GM12878 (cell line): Measurements from ENCODE around the gene ABHD2. TPM values are rescaled to one million over a fixed set of nuclear protein-coding genes. Genes with fewer than 3 reads are reported as not detected.

Experiments used
- CBX3 ChIP-seq: fragments of 200-600 bp; sonication (generic); IDR thresholded peaks from 2 replicates; pipeline ENCODE4 v1.6.1; 2016; ENCODE audit warnings: low read depth, borderline replicate concordance
- CHD2 ChIP-seq: IDR thresholded peaks from 2 replicates; pipeline ENCODE4 v1.6.1; 2011; ENCODE audit warnings: low read depth, low read length, improper control_type of control experiment, borderline replicate concordance
- CHD4 ChIP-seq: fragments of 200-600 bp; sonication (generic); IDR thresholded peaks from 2 replicates; pipeline ENCODE4 v1.6.1; 2016; ENCODE audit warnings: mild to moderate bottlenecking
- EGR1 ChIP-seq, 2 experiments: IDR thresholded peaks; 1 replicate in 1 of 2; 2 replicates in 1 of 2; pipeline ENCODE4 v1.6.1; 2011 to 2012; ENCODE audit warnings: low read depth in 2 of 2, low read length in 2 of 2, borderline replicate concordance in 1 of 2, mild to moderate bottlenecking in 1 of 2, moderate library complexity in 1 of 2
- MXI1 ChIP-seq: fragments of 150-350 bp; IDR thresholded peaks from 2 replicates; pipeline ENCODE4 v1.6.1; 2011; ENCODE audit warnings: low read depth, mild to moderate bottlenecking, inconsistent platforms, low read length, improper control_type of control experiment
- MYC ChIP-seq: IDR thresholded peaks from 2 replicates; pipeline ENCODE4 v1.6.1; 2011; ENCODE audit warnings: mild to moderate bottlenecking, low read length, moderate library complexity, inconsistent platforms; ENCODE audit not compliant: insufficient read depth, insufficient replicate concordance, insufficient read length, severe bottlenecking
- NFIC ChIP-seq: IDR thresholded peaks from 2 replicates; pipeline ENCODE4 v1.6.1; 2012; ENCODE audit warnings: low read depth, mild to moderate bottlenecking, inconsistent platforms, low read length, moderate library complexity
- POLR2AphosphoS2 ChIP-seq: IDR thresholded peaks from 2 replicates; pipeline ENCODE4 v1.6.1; 2011; ENCODE audit warnings: low read depth, mild to moderate bottlenecking, low read length, improper control_type of control experiment, moderate library complexity
- POU2F2 ChIP-seq: IDR thresholded peaks from 3 replicates; pipeline ENCODE4 v1.6.1; 2011; ENCODE audit warnings: low read depth, mild to moderate bottlenecking, low read length, borderline replicate concordance
- SUZ12 ChIP-seq: fragments of 200-600 bp; sonication (generic); IDR thresholded peaks from one replicate; pipeline ENCODE4 v1.6.1; 2018; ENCODE audit warnings: antibody characterized with exemption, mild to moderate bottlenecking; ENCODE audit not compliant: unreplicated experiment
- TAF1 ChIP-seq: IDR thresholded peaks from 2 replicates; pipeline ENCODE4 v1.6.1; 2011; ENCODE audit warnings: mild to moderate bottlenecking, low read depth, low read length, borderline replicate concordance
- ZBED1 ChIP-seq: IDR thresholded peaks from 2 replicates; pipeline ENCODE4 v1.6.1; 2016; ENCODE audit warnings: borderline replicate concordance
- polyA plus RNA-seq, 11 experiments: library from polyadenylated mRNA; depleted of rRNA in 4 of 11; unstranded in 6 of 11; stranded (reverse) in 5 of 11; fragments of >200 nt; fragmentation: Nextera tagmentation in 4 of 11; fragmentation: Illumina TruSeq in 1 of 11; extraction: Ambion mirVana in 4 of 11; extraction: Trizol in 1 of 11; gene quantifications; 1 replicate in 1 of 11; 2 replicates in 10 of 11; pipeline versions ENCODE4 v1.2.1 to v1.2.3, GENCODE V29; 2011 to 2016; ENCODE audit warnings: inconsistent platforms in 2 of 11, missing spikeins in 2 of 11, low read depth in 1 of 11
- total RNA-seq, 4 experiments: library from RNA; depleted of rRNA in 3 of 4; stranded (reverse); fragments of >200 nt in 3 of 4; fragmentation: Illumina TruSeq in 1 of 4; extraction: Trizol in 1 of 4; gene quantifications; 2 replicates each; pipeline versions ENCODE4 v1.2.1 to v1.2.3, GENCODE V29; 2013 to 2021
- TF ChIP-seq, protein P1 (sequence below): fragments of 150-350 bp; IDR thresholded peaks from 2 replicates; pipeline ENCODE4 v1.6.1; 2016; ENCODE audit warnings: low read depth, low read length
- TF ChIP-seq, protein P2 (sequence below): IDR thresholded peaks from 2 replicates; pipeline ENCODE4 v1.6.1; 2012; ENCODE audit warnings: low read depth, low read length, improper control_type of control experiment
- TF ChIP-seq, protein P3 (sequence below): fragments of 450-650 bp; IDR thresholded peaks from 2 replicates; pipeline ENCODE4 v1.6.1; 2017; ENCODE audit warnings: mild to moderate bottlenecking, moderate library complexity

ABHD2 gene
- total and polyA plus RNA-seq, 10 of the 15 experiments (the other 5 are each of a cell fraction or from before 2014, with no cell fraction given) = 1.2 to 33.6 (median 20.4) TPM

DNA sequence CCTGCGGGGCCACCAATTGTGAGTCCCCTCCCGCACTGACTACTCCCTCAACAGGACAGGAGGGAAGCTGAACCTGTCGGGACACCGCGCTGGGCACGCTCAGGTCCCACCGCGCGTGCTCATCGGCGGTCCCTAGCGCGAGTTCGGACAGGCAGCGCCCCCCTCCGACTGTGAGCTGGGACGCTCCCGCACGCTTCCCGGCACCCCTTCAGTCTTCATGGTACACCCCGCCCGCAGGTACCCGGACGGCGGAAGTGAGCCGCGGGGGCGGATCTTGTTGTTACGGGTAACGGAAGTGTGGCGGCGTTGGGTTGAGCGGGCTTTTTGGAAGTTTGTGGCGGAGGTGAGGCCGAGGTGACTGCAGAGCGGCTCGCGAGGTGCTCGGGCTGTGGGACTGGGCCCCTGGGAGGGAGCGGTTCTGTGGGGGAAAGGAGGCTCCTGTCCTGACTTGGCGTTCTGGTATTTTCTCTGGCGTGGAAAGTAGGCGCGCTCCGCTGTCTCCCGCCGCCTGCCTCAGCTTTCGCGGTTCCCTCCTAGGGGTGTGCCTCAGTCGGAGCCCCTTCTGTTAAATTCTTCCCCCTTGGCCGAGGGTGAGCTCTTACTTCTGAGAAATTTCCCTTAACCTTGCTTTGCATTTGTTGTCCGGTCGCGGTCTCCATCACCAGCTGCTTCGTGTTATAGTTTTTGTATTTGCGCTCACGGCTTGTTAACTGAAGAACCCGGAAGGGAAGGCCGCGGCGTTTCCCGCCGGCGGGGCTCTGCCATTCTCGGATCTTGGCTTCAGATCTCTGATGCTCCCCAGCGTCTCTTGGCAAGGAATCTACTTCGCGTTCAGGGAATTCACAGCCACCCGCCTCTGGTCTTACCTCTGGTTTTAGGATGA lies 155.7 kb downstream of the ABHD2 start, which contains the start of gene FANCI (continued):
- TF ChIP-seq POLR2AphosphoS2 = no peak
- peak in 1 of 2 experiments; percentile 83; a peak in 2 of 3 replicates for TF ChIP-seq EGR1 (IDR thresholded peaks at IDR 0.05; ENCODE audit: borderline replicate concordance in 1 of 2, low read depth in 2 of 2, low read length in 2 of 2)
- no peak for TF ChIP-seq SUZ12
- no peak; the same call in 1 of the 2 replicates for TF ChIP-seq CHD2
- TF ChIP-seq, protein P1, sequence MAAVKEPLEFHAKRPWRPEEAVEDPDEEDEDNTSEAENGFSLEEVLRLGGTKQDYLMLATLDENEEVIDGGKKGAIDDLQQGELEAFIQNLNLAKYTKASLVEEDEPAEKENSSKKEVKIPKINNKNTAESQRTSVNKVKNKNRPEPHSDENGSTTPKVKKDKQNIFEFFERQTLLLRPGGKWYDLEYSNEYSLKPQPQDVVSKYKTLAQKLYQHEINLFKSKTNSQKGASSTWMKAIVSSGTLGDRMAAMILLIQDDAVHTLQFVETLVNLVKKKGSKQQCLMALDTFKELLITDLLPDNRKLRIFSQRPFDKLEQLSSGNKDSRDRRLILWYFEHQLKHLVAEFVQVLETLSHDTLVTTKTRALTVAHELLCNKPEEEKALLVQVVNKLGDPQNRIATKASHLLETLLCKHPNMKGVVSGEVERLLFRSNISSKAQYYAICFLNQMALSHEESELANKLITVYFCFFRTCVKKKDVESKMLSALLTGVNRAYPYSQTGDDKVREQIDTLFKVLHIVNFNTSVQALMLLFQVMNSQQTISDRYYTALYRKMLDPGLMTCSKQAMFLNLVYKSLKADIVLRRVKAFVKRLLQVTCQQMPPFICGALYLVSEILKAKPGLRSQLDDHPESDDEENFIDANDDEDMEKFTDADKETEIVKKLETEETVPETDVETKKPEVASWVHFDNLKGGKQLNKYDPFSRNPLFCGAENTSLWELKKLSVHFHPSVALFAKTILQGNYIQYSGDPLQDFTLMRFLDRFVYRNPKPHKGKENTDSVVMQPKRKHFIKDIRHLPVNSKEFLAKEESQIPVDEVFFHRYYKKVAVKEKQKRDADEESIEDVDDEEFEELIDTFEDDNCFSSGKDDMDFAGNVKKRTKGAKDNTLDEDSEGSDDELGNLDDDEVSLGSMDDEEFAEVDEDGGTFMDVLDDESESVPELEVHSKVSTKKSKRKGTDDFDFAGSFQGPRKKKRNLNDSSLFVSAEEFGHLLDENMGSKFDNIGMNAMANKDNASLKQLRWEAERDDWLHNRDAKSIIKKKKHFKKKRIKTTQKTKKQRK = peak; percentile 15; the same call in 1 of the 2 replicates
- TF ChIP-seq MYC = no peak
- TF ChIP-seq CHD4 = no peak
- TF ChIP-seq MXI1 = peak; percentile 98
- peak; percentile 11; the same call in 1 of the 3 replicates for TF ChIP-seq POU2F2
- TF ChIP-seq, protein P2, sequence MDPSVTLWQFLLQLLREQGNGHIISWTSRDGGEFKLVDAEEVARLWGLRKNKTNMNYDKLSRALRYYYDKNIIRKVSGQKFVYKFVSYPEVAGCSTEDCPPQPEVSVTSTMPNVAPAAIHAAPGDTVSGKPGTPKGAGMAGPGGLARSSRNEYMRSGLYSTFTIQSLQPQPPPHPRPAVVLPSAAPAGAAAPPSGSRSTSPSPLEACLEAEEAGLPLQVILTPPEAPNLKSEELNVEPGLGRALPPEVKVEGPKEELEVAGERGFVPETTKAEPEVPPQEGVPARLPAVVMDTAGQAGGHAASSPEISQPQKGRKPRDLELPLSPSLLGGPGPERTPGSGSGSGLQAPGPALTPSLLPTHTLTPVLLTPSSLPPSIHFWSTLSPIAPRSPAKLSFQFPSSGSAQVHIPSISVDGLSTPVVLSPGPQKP = peak; percentile 77; the same call in 1 of the 2 replicates
- peak; percentile 43; the same call in 1 of the 2 replicates for TF ChIP-seq TAF1
- TF ChIP-seq NFIC = no peak
- TF ChIP-seq, protein P3, sequence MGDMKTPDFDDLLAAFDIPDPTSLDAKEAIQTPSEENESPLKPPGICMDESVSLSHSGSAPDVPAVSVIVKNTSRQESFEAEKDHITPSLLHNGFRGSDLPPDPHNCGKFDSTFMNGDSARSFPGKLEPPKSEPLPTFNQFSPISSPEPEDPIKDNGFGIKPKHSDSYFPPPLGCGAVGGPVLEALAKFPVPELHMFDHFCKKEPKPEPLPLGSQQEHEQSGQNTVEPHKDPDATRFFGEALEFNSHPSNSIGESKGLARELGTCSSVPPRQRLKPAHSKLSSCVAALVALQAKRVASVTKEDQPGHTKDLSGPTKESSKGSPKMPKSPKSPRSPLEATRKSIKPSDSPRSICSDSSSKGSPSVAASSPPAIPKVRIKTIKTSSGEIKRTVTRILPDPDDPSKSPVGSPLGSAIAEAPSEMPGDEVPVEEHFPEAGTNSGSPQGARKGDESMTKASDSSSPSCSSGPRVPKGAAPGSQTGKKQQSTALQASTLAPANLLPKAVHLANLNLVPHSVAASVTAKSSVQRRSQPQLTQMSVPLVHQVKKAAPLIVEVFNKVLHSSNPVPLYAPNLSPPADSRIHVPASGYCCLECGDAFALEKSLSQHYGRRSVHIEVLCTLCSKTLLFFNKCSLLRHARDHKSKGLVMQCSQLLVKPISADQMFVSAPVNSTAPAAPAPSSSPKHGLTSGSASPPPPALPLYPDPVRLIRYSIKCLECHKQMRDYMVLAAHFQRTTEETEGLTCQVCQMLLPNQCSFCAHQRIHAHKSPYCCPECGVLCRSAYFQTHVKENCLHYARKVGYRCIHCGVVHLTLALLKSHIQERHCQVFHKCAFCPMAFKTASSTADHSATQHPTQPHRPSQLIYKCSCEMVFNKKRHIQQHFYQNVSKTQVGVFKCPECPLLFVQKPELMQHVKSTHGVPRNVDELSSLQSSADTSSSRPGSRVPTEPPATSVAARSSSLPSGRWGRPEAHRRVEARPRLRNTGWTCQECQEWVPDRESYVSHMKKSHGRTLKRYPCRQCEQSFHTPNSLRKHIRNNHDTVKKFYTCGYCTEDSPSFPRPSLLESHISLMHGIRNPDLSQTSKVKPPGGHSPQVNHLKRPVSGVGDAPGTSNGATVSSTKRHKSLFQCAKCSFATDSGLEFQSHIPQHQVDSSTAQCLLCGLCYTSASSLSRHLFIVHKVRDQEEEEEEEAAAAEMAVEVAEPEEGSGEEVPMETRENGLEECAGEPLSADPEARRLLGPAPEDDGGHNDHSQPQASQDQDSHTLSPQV = peak; percentile 64; the same call in 1 of the 2 replicates
- no peak for TF ChIP-seq CBX3
- no peak for TF ChIP-seq ZBED1
